ENCODE measurements around the gene ZNF486. TPM values are rescaled to one million over a fixed set of nuclear protein-coding genes. Genes with fewer than 3 reads are reported as not detected.

The ZNF486 gene
- total RNA-seq, 1 experiment from 2014 or later = 21.1 TPM

GRCh38 chr19:20153281-20153680 is 13.7 kb upstream of the ZNF486 start:
- Histone ChIP-seq H4K20me1 (ENCODE audit: control insufficient read depth, insufficient read depth, insufficient read length) (no peaks in the 10 kb centered on the region), H3K27ac (ENCODE audit: insufficient read length, low read depth, low read length) (no peak overlapping the region), H3K9me3 (ENCODE audit: control insufficient read depth, low read depth, low read length) (no peaks in the 10 kb centered on the region), H4K8ac (replicated peaks; ENCODE audit: insufficient read length, low read depth, low read length) (no peak overlapping the region), H4K5ac (ENCODE audit: insufficient read length, low read depth, low read length) (no peak overlapping the region), H2BK120ac (ENCODE audit: low read depth, low read length, poor library complexity, severe bottlenecking) (no peak overlapping the region), H3K18ac (ENCODE audit: insufficient read length, low read depth, low read length) (no peak overlapping the region), H2AFZ (ENCODE audit: low read length) (no peak overlapping the region), H2BK12ac (ENCODE audit: insufficient read length, low read depth, low read length) (no peak overlapping the region), H4K91ac (ENCODE audit: insufficient read length, low read depth, low read length) (no peak overlapping the region), H2BK15ac (ENCODE audit: low read depth, low read length) (no peak overlapping the region), H3K79me2 (ENCODE audit: insufficient read depth, low read length) (no peaks in the 10 kb centered on the region), H3K9ac (ENCODE audit: extremely low read depth, insufficient read length, low read length) (no peak overlapping the region), H3K79me1 (ENCODE audit: insufficient read depth, low read depth, low read length, poor library complexity, severe bottlenecking) (no peaks in the 10 kb centered on the region), H2BK5ac (ENCODE audit: insufficient read length, low read length) (no peak overlapping the region), H3K4ac (ENCODE audit: low read depth, low read length) (no peak overlapping the region), H2AK5ac (ENCODE audit: insufficient read length, low read length) (no peak overlapping the region), H3T11ph (ENCODE audit: low read length) (no peak overlapping the region), H2BK20ac (ENCODE audit: low read depth, low read length, poor library complexity, severe bottlenecking) (peak overlapping the region; percentile 6), H3K23me2 (ENCODE audit: insufficient read length, low read depth, low read length, poor library complexity, severe bottlenecking) (no peaks in the 10 kb centered on the region), H3K4me1 (ENCODE audit: insufficient read depth, low read length) (no peaks in the 10 kb centered on the region), H3K27me3 (ENCODE audit: insufficient read depth, low read length) (no peaks in the 10 kb centered on the region), H3K4me2 (ENCODE audit: insufficient read depth, insufficient read length, low read length) (no peak overlapping the region), H3K56ac (ENCODE audit: insufficient read length, low read depth, low read length) (no peak overlapping the region), H3K14ac (ENCODE audit: insufficient read depth, low read length) (no peak overlapping the region), H3K23ac (ENCODE audit: insufficient read length, low read depth, low read length) (no peak overlapping the region)
- no peak overlapping the region for H3K4me3 Mint-ChIP-seq
- WGBS (ENCODE audit: extremely low coverage, insufficient read length, low lambda C conversion rate) = no CpG with 5 or more reads among the region's 4 CpGs
- peaks cover 5 to 19% (median 12%) of the 10 kb centered on the region in 3 experiments; a peak in 6 of 7 replicates for H3K36me3 Mint-ChIP-seq (ENCODE audit: insufficient read depth in 1 of 3, low read depth in 3 of 3)
- TF ChIP-seq CTCF (conservative IDR thresholded peaks at IDR 0.05) = no peak
- H3K4me1 Mint-ChIP-seq = peaks cover 19 to 25% of the 10 kb centered on the region in 2 experiments
- no peak for DNase-seq
- no peak overlapping the region for H3K27ac Mint-ChIP-seq
- H3K9me3 Mint-ChIP-seq = peaks cover 15 to 27% of the 10 kb centered on the region in 2 experiments
- peaks cover 7% of the 10 kb centered on the region for H3K27me3 Mint-ChIP-seq (ENCODE audit: low read depth)

Measured in H9 (cell line).